Measurements from ENCODE around the gene SH3GL2. TPM values are rescaled to one million over a fixed set of nuclear protein-coding genes. Genes with fewer than 3 reads are reported as not detected.

The SH3GL2 gene
- total and polyA plus RNA-seq, 4 donors: 0.06 to 0.08 TPM; not detected in 2

DNA sequence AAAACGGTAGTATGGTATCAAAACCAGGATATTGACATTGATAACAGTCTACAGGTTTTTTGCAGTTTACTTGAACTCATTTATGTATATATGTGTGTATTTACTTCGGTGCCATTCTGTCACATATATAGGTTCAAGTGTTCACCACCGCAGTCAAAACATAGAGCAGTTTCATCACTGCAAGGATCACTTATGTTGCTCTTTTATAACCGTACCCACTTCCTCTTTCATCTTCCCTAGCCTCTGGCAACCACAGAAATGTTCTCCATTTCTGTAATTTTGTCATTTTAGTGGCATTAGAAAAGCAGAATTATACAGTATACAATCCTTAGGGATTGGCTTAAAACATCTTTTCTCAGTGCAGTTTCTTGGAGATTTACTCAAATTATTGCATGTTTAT is 90.3 kb downstream of the SH3GL2 start (continued):
- TF ChIP-seq, protein P1, sequence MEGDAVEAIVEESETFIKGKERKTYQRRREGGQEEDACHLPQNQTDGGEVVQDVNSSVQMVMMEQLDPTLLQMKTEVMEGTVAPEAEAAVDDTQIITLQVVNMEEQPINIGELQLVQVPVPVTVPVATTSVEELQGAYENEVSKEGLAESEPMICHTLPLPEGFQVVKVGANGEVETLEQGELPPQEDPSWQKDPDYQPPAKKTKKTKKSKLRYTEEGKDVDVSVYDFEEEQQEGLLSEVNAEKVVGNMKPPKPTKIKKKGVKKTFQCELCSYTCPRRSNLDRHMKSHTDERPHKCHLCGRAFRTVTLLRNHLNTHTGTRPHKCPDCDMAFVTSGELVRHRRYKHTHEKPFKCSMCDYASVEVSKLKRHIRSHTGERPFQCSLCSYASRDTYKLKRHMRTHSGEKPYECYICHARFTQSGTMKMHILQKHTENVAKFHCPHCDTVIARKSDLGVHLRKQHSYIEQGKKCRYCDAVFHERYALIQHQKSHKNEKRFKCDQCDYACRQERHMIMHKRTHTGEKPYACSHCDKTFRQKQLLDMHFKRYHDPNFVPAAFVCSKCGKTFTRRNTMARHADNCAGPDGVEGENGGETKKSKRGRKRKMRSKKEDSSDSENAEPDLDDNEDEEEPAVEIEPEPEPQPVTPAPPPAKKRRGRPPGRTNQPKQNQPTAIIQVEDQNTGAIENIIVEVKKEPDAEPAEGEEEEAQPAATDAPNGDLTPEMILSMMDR (IDR thresholded peaks at IDR 0.05; ENCODE audit: low read depth, low read length, missing input control): no peak
- TF ChIP-seq HNF4G (IDR thresholded peaks at IDR 0.05) (no peak), FOXA1 (IDR thresholded peaks at IDR 0.05) (no peak)

DNA sequence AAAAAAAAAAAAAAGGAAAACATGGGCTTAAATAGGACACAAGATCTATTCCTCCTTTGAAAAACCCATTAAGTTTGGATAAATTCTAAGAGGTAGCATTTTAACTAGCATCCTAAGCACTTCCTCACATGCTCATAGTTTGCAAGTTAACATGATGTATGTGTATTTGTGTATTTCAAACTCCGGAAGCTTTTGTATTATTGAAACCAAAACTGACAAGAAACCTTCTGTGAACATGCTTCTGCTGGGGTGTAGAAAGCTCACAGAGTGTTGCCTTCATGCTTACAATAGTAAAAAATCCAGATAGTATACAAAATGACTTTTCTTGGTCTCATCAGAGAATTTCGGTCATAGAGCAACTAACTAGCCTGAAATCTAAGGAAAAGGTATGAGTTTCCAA is 103.8 kb downstream of the SH3GL2 start:
- H3K9ac ChIP-seq (ENCODE audit: low read depth in 1 of 2, low read length in 2 of 2): no peak overlapping the region
- TF ChIP-seq NR2F2 (IDR thresholded peaks at IDR 0.05): no peak
- WGBS: 86% methylated on average over 2 of the region's 2 CpGs
- no peak for DNase-seq (ENCODE audit: low spot score)
- no peak overlapping the region for H3K27ac ChIP-seq (ENCODE audit: low read depth in 1 of 2, low read length in 2 of 2)
- H3K4me3 ChIP-seq (ENCODE audit: low read depth in 1 of 3, low read length in 3 of 3): no peak overlapping the region
- no peaks in the 10 kb centered on the region for H3K4me1 ChIP-seq (ENCODE audit: control insufficient read depth in 4 of 4, insufficient read depth in 4 of 4, low read length in 3 of 4)
- H3K36me3 ChIP-seq (ENCODE audit: control insufficient read depth in 4 of 4, insufficient read depth in 3 of 4, low read depth in 1 of 4, low read length in 3 of 4): no peaks in the 10 kb centered on the region
- H3K27me3 ChIP-seq (ENCODE audit: control insufficient read depth in 4 of 4, insufficient read depth in 4 of 4, low read length in 3 of 4): no peaks in the 10 kb centered on the region
- H3K9me3 ChIP-seq (ENCODE audit: control insufficient read depth in 4 of 4, low read length in 3 of 4): peaks cover 0 to 4% (median 0%) of the 10 kb centered on the region in 4 donors

DNA sequence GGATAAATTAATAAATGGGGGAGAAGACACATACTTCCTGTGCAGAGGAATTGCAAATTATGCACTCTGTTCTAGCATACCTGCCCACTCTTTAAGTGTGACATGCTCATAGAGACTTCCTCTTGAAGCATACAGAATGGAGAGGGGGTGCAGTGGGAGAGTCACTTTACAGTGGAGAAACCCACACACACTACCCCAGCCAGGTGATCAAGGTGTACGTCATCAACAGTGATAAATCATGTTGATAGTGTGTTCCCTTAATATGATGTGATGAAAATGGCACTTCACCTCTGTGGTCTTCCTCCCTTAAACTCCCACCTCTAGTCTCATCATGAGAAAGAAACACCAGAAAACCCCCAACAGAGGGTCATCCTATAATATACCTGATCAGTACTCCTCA is 110.0 kb downstream of the SH3GL2 start:
- no peak for TF ChIP-seq SP1 (IDR thresholded peaks at IDR 0.05)
- no peak for TF ChIP-seq TAF1 (conservative IDR thresholded peaks at IDR 0.05)
- no peak for TF ChIP-seq EGR1 (IDR thresholded peaks at IDR 0.05; ENCODE audit: low read depth in 2 of 2)
- TF ChIP-seq, protein P2, sequence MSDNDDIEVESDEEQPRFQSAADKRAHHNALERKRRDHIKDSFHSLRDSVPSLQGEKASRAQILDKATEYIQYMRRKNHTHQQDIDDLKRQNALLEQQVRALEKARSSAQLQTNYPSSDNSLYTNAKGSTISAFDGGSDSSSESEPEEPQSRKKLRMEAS (IDR thresholded peaks at IDR 0.05): no peak
- TF ChIP-seq RXRA (IDR thresholded peaks at IDR 0.05): no peak
- TF ChIP-seq, protein P1 (IDR thresholded peaks at IDR 0.05; ENCODE audit: low read depth, low read length, missing input control): no peak
- TF ChIP-seq HNF4G (IDR thresholded peaks at IDR 0.05): no peak
- no peak for TF ChIP-seq RAD21 (IDR thresholded peaks at IDR 0.05)
- TF ChIP-seq, protein P3, sequence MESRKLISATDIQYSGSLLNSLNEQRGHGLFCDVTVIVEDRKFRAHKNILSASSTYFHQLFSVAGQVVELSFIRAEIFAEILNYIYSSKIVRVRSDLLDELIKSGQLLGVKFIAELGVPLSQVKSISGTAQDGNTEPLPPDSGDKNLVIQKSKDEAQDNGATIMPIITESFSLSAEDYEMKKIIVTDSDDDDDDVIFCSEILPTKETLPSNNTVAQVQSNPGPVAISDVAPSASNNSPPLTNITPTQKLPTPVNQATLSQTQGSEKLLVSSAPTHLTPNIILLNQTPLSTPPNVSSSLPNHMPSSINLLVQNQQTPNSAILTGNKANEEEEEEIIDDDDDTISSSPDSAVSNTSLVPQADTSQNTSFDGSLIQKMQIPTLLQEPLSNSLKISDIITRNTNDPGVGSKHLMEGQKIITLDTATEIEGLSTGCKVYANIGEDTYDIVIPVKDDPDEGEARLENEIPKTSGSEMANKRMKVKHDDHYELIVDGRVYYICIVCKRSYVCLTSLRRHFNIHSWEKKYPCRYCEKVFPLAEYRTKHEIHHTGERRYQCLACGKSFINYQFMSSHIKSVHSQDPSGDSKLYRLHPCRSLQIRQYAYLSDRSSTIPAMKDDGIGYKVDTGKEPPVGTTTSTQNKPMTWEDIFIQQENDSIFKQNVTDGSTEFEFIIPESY (IDR thresholded peaks at IDR 0.05): no peak
- TF ChIP-seq FOXA2 (IDR thresholded peaks at IDR 0.05): no peak
- TF ChIP-seq, protein P4, sequence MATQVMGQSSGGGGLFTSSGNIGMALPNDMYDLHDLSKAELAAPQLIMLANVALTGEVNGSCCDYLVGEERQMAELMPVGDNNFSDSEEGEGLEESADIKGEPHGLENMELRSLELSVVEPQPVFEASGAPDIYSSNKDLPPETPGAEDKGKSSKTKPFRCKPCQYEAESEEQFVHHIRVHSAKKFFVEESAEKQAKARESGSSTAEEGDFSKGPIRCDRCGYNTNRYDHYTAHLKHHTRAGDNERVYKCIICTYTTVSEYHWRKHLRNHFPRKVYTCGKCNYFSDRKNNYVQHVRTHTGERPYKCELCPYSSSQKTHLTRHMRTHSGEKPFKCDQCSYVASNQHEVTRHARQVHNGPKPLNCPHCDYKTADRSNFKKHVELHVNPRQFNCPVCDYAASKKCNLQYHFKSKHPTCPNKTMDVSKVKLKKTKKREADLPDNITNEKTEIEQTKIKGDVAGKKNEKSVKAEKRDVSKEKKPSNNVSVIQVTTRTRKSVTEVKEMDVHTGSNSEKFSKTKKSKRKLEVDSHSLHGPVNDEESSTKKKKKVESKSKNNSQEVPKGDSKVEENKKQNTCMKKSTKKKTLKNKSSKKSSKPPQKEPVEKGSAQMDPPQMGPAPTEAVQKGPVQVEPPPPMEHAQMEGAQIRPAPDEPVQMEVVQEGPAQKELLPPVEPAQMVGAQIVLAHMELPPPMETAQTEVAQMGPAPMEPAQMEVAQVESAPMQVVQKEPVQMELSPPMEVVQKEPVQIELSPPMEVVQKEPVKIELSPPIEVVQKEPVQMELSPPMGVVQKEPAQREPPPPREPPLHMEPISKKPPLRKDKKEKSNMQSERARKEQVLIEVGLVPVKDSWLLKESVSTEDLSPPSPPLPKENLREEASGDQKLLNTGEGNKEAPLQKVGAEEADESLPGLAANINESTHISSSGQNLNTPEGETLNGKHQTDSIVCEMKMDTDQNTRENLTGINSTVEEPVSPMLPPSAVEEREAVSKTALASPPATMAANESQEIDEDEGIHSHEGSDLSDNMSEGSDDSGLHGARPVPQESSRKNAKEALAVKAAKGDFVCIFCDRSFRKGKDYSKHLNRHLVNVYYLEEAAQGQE (IDR thresholded peaks at IDR 0.05): no peak
- 88% methylated on average over 1 of the region's 1 CpG for WGBS
- Histone ChIP-seq H3K36me3 (ENCODE audit: control insufficient read depth in 4 of 4, insufficient read depth in 3 of 4, low read depth in 1 of 4, low read length in 3 of 4) (no peaks in the 10 kb centered on the region), H3K9me3 (ENCODE audit: control insufficient read depth in 4 of 4, low read length in 3 of 4) (no peaks in the 10 kb centered on the region), H3K27me3 (ENCODE audit: control insufficient read depth in 4 of 4, insufficient read depth in 4 of 4, low read length in 3 of 4) (no peaks in the 10 kb centered on the region), H3K4me3 (ENCODE audit: low read depth in 1 of 3, low read length in 3 of 3) (no peak overlapping the region), H3K27ac (ENCODE audit: low read depth in 1 of 2, low read length in 2 of 2) (no peak overlapping the region), H3K4me1 (ENCODE audit: control insufficient read depth in 4 of 4, insufficient read depth in 4 of 4, low read length in 3 of 4) (no peaks in the 10 kb centered on the region), H3K9ac (ENCODE audit: low read depth in 1 of 2, low read length in 2 of 2) (no peak overlapping the region)
- no peak for DNase-seq (ENCODE audit: low spot score)

Data from liver (tissue), 9 donors.